COLO668 (cell line): ENCODE measurements around the gene DHCR24.
"Not testable (repeated sequence)": the region's sequence is repeated elsewhere in the genome, so short reads cannot be mapped to it uniquely, and the experiment has no call there.

ENCODE experiments used
- DNase-seq: peaks from one replicate; lab custom pipeline; 2025; ENCODE audit not compliant: unreplicated experiment; lab: John Stamatoyannopoulos, UW

The DHCR24 gene

DNA sequence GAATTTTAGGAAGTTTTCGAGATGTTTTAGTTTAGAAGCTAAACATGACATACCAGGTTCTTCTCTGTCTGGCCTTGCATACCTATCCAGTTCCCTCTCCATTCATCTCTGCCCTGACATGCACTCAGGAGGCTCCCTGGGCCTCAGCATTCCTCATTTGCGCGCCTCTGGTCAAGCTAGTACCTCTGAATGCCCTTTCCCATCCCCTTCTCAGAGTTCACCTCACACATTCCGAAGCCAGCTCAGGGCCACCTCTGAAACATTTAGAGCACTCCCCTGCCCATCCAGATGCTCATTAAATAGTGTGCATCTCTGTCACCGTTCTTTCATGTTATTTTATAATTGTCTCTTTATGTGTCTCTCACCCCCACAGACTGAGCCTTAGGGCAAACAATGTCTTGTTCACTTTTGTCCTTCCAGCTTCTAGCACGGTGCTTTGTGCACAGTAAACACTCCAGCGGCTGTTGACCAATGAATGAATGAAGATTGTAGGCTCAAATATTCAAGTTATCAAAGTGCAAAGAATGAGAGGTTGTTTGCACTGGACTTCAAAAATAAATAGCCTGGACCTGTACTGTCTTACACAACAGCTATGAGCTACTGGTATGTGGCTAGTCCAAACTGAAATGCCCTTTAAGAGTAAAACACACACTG lies 1.2 kb upstream of the DHCR24 start:
- peak; percentile 73 for DNase-seq

DNA sequence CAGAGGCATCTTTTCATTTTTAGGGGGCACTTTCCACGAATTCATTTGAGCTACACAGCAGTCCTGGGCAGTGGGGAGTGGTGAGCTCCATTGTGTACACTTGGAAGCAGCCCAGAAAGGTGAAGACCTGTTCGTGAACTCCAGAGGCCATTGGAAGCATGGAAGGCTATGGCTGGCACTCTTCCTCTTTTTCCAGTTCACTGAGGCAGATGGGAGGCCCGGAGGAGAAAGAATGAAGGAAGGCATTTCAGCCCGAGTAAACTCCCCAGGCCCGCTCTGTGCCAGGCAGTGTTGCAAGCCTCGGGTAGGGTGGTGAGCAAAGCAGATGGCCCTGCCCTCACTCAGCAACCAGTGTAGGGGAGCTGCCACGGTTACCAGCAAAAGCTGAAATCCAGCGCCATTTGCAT lies 673 bp upstream of the DHCR24 start:
- DNase-seq: peak; percentile 69

DNA sequence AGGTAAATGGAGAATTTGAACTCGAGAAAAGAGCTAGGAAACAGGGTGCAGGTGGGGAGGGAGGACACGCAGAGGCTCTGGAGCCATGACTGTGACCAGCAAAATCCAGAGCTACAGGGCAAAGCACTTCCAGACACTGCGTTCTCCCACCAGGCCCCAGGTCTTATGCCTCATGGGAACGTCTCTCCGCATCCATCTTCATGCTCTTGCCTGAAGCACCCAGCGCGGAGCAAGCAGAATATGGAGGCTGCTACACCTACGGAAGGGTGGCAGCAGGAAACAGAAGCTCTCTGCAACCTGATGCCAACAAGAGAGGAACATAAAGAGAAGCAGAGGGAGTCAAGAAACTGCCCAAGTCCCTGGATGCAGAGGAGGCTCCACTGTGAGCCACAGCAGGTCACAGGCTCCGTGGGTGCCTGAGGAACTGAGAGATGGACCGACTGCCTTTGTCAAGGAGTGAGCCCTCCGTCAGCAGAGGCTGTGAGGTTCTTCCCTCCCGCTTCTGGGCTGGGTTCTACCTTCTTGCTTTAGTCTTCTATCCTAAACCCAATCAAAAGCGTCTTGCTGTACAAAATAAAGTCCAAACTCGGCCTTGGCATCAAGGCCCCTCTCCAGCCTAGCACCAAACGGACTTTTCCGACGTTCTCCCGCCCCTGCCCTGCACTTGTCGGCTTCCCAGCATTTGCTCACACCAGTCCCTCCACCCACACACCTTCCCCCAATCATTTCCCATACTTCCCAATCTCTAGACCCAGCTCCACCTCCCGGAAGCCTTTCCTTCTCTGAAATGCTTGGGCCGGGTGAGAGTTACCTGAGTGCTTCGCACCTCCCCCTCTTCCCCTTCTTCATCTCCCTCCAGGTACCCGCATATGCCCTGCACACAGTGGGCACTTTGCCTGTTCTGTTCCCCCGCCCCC lies 930 bp downstream of the DHCR24 start:
- DNase-seq: peak; percentile 78

DNA sequence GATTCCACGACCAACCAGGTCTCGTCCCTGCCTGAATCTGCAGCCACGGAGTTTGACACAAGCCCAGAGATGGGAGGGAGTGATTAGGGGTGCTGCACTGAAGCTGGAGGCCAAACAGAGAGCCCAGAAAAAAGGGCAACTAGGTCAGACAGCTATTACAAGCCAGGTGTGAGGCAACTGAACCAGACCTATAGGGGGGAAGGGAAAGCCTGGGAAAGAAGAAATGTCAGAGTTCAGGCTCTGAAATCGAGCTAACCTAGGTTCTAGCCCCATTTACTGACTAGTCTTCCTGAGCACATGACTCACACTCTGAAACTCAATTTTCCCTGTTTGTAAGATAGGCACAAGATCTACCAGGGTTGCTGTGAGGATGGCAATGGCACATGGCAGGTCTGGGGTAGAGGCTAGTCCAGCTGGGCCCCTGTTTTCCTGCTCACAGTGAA lies 1.7 kb downstream of the DHCR24 start:
- DNase-seq: no peak

DNA sequence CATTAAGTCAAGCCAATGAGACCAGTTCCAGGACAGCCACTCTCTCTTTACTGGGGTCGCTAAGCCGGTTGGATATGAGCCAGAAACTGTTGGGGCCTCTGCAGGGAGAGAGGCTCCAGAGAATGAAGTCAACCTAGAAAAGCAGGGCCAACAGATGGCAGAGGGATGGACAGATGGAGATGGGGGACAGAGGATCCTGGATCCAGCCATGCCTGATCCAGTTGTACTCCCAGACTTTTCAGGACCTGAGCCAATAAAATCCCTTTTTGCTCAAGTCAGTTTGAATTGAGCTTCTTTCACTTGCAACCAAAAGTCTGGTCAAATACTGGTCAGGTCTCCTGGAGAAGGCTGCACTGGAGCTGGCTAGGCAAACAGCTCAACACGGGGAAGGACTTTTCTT lies 2.2 kb downstream of the DHCR24 start:
- DNase-seq: no peak

DNA sequence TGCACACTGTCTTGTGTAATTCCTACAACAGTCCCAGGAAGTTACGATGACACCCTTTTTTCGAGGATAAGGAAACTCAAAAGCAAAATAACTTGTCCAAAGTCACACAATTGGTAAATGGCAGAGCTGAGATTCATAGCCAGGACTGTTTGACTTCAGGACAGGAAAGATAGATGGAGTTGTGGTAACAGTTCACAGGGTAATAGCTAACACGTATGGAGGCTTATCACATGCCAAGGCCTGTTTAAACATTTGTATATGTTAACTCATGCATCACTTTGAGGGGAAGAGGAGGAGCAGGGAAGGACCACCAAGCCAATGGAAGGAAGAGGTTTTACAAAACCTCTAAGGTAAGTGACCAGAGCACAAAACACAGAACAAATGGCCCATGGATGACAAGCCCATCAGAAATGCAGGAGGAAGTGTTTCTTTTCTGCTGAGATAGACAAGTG lies 2.8 kb downstream of the DHCR24 start:
- DNase-seq: peak; percentile 32

DNA sequence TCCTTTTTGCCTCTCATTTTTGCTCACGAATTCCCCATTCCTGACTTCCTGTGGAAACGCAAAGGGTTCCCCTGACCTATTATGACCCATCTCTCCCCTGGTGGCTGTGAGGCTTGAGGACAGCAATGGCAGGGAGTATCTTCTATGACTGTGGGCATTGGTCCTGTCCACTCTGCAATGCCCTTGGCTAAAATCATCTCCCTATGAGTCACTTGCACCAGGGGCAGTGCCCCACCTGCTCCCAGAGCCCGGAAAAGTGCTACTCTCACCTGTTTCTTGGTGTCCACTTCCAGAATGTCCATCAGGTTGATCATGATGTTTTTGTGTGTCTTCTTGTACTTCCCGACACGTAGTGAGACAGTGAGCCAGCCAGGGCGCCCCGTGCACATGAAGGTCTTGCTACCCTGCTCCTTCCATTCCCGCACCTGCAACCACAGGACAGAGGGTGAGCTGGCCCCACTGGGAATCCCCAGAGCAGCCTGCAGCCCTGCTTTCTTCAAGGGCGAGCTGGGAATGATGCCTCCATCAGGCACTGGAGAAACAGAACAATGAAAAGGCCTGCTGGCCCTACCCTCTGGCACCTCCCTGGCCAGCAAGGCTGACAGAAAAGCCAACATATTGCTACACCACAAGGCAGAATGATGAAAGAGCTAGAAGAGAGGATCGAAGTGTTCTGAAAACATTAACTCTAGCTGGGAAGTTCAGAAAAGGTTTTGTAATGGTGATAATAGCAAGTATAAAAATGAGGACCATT lies 3.5 kb downstream of the DHCR24 start:
- DNase-seq: peak; percentile 56

DNA sequence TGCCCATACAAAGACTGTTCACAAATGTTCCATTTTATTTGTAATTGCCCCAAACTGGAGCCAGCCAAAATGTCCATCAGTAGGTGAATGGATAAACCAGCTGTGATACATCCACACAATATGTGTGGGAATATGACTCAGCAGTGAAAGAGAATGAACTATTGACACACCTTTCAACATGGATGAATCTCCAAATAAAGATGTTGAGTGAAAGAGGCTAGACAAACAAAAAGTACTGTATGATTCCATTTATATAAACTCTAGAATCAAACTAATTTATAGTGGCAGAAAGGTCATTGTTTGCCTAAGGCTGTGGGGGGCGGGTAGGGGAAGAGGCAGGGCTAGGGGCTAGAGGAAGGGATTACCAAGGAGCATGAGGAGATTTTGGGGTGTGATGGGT lies 4.5 kb downstream of the DHCR24 start:
- DNase-seq: peak; percentile 52

DNA sequence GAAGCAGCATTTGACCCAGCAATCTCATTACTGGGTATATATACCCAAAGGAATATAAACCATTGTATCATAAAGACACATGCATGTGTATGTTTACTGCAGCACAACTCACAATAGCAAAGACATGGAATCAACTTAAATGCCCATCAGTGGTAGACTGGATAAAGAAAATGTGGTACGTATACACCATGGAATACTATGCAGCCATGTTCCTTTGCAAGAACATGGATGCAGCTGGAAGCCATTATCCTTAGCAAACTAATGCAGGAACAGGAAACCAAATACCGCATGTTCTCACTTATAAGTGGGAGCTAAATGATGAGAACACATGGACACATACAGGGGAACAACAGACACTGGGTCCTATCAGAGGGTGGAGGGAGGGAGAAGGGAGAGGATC lies 5.4 kb downstream of the DHCR24 start:
- not testable (repeated sequence) for DNase-seq

DNA sequence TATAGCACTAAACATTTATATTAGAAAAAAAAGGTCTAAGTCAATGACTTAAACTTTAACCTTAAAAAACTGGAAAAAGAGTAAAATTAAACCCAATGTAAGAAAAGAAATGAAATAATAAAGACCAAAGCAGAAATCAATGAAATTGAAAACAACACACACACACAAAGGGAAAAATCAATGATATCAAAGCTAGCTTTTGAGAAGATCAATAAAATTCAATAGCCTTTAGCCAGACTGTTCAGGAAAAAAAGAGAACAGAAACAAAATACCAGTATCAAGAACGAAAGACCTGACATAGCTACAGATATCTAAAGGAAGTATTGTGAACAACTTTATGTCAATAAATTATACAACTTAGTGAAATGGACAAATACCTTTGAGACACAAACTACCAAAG lies 7.1 kb downstream of the DHCR24 start:
- no peak for DNase-seq

DNA sequence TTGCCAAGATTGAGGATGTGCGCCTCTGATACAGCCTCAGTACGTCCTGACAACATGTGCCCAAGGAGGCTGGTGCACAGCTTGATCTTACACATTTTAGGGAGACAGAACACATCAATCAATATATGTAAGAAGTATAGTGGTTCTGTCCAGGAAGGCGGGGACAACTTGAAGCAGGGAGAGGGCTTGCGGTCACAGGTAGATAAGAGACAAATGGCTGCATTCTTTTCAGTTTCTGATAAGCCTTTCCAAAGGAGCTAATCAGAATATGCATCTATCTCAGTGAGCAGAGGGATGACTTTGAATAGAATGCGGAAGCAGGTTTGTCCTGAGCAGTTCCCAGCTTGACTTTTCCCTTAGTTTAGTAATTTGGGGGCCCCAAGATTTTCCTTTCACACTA lies 10.2 kb downstream of the DHCR24 start:
- no peak for DNase-seq

DNA sequence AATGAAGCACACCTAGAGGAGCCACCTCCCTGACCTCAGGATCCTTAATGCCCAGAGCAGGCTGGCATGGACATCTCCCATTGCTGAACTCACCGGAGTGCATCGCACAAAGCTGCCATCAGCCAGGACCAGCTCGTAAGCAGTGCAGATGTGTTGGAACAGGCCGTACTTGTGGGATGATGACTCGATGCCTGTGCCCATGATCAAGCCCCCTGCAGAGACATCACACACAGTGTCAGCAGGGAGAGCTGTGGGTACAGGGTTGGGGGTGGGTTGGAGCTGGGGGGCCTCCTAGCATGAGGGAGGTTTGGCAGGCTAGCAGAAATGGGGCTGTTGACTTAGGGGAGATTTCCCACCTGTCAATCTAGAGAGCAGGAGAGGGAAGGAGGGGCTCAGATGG lies 12.0 kb downstream of the DHCR24 start:
- no peak for DNase-seq

DNA sequence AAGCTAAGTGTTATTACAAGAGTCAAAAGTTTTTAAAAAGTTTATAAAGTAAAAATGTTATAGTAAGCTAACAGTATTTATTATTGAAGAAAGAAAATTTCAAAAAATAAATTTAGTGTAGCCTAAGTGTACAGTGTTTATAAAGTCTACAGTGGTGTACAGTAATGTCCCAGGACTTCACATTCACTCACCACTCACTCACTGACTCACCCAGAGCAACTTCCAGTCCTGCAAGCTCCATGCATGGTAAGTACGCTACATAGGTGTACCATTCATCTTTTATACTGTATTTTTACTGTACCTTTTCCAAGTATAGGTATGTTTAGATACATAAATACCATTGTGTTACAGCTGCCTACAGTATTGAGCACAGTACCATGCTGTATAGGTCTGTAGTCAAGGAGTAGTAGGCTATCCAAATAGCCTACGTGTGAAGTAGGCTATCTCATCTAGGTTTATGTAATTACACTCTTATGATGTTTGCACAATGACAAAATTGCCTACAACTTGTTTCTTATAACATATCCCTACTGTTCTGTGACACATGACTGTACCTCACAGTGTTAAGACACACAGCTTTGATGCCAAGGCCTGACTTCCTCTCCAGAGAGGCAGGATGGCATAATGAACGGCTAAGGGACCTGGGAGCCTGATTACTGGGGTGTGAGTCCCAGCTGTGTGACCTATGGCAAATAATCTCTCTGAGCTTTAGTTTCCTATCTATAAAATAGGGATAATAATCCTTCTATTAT lies 12.7 kb downstream of the DHCR24 start:
- no peak for DNase-seq

DNA sequence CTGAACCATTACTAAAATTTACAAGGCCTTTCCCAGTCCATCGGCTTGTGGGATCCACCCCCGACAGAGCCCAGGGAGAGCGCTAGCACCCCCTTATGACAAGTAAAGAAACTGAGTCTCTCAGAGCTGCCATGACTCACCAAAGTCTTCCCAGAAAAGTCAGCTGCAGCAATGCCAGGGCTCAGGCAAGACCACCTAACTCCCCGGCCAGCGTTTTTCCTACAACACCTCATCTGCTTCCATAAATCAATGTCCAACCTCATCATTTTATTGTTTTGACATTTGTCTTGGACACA lies 15.0 kb downstream of the DHCR24 start:
- DNase-seq: no peak

DNA sequence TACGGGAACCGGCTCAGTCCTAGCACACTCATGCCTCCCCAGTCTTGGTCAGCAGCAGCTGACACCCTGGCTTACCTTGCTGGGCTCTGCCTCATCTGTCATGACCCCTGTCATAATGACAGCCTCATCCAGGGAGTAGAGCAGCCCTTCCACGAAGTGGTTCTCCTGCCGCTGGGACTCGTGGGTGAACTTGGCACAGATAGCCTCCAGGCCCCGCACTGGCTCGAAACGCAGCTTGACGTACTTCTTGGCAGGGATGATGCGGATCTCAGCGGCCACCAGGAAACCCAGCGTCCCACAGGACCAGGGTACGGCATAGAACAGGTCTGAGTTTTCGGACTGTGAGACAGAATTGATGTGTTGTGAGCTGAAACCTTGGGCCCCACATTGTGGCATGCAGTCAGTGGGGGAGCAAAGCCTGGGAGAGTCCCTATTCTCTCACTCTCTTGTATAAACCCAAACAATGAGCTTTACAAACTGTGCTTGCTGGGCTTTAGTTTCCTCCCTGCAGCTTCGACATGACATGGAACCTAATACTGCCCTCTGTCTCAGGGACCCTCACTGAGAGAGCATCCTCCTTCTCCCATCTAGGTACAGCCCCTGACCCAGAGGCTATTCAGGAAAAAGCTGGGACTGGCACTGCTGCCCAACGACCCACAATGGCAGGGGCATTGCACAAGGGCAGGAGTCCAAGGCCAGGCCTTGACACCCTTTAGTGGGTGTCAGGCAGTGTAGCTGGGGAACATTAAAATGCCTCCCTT lies 15.5 kb downstream of the DHCR24 start:
- no peak for DNase-seq

DNA sequence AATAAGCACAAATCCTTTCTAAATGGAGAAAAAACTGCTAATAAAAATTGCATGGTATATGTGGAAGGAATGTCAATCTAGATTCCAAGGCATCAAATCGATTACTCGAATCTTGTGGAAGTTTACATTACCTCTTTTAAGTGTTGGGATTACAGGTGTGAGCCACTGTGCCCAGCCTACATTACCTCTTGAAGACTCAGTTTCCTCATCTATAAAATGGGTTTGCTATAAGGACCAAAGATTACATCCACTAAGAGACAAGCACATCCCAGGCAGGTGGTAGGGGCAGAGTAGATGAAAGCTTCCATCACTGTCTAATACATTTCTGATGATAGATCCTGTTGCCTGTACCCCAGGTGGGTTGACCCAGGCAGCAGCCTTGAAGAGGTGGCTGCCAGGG lies 16.1 kb downstream of the DHCR24 start:
- DNase-seq: no peak

DNA sequence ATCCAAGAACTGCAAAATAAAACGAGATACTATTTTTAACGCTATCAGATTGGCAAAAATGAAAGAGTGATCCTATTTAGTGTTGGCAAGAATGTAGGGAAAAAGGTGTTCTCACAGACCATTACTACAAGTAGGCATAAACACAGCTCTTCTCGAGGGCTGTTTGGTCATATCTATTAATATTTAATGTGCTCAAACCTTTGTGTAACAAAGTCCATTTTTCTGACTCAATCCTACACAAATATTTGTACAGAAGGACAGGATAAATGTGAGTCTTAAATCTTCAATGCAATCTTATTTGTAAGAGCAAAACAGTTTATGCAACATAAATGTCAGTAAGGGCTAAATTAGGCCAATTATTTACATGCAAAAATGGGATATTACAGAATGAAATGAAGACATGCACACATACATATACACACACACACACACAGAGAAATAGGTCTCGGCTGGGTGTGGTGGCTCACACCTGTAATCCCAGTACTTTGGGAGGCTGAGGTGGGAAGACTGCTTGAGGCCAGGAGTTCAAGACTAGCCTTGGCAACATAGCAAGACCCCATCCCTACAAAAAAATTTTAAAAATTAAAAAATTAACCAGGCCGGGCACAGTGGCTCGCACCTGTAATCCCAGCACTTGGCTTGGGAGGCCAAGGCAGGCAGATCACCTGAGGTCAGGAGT lies 17.7 kb downstream of the DHCR24 start:
- no peak for DNase-seq

DNA sequence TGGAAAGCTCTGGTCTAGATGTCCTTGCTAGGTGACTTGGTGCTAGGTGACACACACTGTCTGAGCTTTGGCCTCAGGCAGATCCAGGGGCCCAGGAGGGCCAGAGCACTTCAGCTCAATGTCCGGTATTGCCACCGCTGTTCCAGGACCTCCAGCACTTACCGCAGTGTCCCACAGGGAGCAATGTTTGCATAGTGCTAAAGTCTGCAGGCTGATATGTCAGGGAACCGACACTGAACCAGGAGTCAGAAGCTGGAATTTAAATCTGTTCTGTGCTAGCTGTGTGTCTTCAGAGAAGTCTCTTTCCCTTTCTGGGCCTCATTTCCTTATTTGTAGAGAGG lies 19.3 kb downstream of the DHCR24 start:
- DNase-seq: no peak

DNA sequence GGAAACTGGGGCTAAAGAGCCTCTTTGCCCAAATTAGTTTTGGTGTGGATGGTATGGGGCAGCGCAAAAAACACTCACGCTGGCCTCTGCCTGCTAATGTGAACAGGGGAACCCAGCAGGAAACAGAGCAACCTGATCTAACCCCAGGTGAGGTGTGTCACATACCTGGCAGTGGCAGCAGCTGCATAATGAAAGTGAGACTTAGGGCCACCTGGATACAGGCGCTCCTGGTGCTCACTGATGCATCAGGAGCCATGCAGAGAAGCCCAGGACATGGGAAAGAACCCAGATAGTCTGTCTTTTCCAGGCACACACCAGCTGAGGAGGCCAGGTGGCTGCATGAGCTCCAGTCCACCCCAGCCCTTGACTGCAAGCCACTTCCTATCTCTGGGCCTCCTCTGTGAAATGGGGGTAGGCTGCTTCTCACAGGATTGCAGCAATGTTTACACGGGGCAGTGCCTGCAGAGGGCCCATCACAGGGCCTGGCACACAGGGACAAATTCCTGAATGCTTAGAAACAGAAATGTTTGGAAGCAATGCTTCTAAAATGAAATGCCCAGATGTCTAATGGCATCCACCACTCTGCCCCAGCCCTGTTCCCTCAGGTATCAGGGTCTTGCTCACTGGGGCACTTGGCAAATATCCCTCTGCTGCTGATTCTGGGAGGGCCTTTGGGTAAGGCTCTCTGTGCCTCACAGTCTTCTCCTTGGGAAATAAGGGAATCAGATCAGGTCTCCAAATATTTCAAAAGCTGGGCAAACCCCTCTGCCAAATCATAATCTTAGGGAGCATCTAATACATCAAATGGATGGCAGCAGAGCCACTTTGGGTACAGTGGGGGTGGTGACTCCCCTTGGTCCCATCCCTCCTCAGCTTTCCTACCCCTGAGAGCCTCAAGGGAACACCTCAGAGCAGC lies 19.9 kb downstream of the DHCR24 start:
- peak; percentile 86 for DNase-seq
